ENCODE measurements around the gene DENND2A.
"Not testable (repeated sequence)": the region's sequence is repeated elsewhere in the genome, so short reads cannot be mapped to it uniquely, and the experiment has no call there.

DENND2A gene

DNA sequence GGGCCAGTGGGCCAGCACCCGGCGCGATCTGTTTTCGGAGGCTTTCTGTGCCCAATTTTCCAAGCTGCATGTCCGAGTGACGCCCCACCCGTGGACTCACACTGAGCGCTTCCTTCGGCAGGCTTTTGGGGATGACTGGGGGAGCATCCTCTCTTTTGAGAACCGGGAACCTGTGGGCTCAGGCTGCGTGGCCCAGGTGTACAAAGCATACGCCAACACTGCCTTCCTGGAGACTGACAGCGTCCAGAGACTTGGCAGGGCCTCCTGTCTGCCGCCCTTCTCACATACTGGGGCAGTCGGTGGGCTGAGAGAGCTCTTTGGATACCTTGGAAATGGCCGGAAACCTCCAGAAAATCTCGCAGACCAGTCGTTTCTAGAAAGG is 33.2 kb upstream of the DENND2A start:
- no peak for ATAC-seq

DNA sequence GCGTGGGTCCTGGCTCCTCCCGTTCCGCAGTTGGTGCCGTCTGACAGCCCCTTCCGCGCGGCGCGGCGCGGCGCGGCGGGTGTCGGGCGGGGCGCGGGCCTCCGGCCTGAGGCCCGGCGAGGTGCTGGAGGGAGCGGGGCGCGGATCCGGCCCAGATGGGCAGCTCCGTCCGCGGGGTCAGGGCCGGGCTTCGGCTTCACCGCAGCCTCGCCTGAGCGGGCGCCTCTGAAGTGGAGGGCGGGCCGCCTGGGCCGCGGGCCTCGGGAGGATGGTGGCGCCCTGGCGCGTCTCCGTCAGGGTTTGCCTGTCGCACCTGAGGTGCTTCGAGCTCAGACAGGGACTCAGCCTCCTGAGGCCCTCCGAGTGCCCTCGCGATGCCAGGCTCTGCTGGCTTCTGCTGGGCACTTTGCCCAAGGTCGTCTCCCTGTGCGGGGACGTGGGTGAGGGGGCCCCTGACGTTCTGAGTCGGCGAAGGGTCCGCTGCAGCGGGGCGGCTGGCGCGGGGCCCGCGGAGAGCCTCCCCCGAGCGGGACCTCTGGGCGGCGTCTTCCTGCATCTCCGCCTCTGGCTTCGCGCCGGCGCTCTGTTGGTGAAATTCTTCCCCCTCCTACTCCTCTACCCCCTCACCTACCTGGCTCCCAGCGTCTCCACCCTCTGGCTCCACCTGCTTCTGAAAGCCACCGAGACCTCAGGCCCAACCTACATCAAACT is 32.6 kb upstream of the DENND2A start:
- peak; percentile 73 to 75 for ATAC-seq

DNA sequence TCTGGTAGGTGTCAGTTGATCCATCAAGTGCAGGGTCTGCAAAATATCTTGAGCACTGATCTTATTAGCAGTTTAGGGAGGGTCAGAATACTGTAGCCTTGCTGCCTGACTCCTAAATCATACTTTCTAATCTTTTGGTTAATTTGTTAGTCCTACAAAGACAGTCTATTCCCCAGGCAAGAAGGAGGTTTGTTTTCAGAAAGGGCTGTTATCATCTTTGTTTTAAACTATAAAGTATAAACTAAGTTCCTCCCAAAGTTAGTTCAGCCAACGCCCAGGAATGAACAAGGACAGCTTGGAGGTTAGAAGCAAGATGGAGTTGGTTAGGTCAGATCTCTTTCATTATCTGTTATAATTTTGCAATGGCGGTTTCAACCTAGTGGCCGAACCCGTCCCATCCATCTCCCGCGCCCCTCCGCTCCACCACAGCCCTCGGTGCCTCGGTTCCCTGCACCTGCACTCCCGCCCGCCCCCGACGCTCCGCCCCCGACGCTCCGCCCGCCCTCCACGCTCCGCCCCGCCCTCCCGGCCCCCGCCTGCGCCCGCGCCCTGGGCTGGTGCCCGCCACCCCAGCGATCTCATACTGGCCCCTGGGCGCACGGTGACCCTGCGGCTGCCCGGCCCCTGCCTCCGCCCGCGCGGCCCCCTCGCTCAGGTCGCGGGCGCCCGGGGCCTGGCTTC is 31.9 kb upstream of the DENND2A start, which contains the start of gene ADCK2:
TSS of gene ADCK2 (plus strand) at position 564 of the 681 bp plus-strand sequence. CDS start 386 bp downstream, outside the sequence.
- ATAC-seq, result peak; percentile 73

DNA sequence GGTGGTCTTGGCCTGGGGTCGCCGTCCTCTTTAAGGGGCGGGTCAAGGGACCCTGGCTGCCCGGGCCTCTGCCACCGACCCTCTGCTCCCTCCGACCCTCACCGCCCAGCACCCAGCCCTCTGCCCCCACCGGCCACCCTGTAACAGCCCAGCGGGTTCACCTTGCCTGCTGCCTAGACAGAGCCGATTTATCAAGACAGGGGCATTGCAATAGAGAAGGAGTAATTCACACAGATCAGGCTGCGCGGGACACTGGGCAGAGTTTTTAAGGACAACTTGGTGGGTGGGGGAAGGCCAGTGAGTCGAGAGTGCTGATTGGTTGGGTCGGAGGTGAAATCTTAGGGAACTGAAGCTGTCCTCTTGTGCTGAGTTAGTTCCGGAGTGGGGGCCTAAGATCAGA is 31.4 kb upstream of the DENND2A start:
- no peak for ATAC-seq

DNA sequence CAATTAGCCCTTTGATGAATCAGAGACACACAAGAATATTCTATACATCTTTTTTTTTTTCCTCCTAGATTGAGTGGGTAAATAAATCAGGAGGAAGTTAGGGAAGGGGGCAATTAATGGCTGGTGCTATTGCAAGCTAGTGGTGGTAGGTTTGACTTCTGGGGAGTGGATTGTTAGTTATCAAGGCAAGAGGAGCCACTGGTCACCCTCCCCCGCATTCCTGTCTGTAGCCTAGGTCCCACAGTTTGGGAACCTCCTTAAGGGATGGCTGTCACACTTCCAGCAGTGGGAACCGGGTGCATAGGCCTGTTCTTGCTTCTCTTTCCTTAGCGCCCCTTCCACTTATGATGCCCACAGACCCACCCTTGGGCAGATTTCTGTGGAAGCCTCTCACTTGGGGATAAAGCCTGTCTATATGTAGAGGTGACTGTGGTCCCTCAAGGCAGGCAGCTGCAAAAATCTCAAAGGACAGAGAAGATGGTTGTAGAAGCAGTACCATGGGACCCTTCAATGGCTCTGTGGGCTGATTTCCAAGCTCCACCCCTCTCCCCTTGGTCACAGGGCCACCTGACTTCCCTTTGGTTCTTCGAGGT is 29.8 kb upstream of the DENND2A start:
- ATAC-seq, result no peak

DNA sequence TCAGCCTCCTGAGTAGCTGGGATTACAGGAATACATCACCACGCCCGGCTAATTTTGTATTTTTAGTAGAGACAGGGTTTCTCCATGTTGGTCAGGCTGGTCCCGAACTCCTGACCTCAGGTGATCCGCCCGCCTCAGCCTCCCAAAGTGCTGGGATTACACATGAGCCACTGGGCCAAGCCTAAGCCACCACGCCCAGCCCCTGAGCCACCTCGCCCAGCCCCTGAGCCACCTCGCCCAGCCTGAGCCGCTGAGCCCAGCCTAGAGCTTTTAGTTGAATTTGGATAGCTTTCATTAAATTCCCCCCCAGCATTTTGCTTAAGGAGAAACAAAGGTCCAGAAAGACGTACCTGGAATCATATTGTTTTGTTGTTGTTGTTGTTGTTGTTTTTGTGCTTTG is 29.2 kb upstream of the DENND2A start:
- not testable (repeated sequence) for ATAC-seq

DNA sequence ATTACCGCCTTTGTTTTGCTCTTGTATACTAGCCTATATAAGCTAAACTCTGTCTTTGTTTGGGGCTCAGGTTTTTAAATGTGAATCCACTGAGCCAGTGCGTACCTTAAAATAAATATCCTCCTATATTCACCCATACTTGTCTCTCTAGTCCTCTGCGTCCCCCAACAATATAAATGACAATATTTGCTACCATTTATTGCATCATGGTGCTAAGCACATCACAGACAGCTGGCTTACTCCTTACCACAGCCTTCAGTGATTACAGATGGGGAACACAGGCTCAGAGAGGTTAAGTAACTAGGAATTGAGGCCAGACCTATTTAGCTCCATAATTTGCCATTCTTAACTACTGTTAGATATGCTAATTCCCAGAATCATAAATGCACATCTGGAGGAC is 28.7 kb upstream of the DENND2A start:
- ATAC-seq, result no peak

DNA sequence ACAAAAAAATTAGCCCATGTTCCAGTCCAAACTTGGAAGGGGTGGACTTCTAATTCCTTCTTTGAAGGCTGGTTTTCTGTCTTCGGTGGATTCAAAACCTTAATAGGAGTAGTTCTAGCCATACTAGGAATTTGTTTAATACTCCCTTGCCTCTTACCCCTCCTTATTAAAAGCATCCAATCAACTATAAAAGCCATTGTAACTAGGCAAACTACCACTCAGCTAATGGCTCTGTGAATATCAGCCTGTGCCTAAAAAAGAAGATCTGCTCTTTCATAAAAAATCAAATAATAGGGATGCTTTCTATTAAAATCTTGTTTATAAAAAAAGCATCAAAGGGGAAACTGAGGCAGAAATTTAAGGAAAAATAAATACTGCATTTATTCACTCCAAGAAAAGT is 28.0 kb upstream of the DENND2A start:
- no peak for ATAC-seq

DNA sequence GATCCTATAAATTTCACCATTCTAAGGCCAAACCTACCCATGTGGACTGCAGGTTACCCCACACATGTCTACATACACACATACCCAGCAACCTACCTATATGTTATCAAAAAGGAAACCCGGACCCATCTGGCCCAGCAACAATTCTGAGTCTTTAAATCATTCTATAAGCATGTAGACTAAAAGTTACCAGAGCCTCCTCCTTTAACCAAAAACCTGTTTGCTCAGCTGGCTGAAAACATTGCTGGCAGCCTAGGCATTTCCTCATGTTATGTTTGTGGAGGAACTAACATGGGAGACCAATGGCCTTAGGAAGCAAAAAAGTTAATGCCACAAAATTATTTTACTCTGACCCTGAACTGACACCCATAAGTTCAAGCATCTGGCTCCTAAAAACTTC is 26.9 kb upstream of the DENND2A start:
- ATAC-seq, result no peak

DNA sequence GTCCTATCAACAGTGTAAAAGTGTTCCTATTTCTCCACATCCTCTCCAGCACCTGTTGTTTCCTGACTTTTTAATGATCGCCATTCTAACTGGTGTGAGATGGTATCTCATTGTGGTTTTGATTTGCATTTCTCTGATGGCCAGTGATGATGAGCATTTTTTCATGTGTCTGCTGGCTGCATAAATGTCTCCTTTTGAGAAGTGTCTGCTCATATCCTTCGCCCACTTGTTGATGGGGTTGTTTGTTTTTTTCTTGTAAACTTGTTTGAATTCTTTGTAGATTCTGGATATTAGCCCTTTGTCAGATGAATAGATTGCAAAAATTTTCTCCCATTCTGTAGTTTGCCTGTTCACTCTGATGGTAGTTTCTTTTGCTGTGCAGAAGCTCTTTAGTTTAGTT is 22.3 kb upstream of the DENND2A start:
- not testable (repeated sequence) for ATAC-seq

DNA sequence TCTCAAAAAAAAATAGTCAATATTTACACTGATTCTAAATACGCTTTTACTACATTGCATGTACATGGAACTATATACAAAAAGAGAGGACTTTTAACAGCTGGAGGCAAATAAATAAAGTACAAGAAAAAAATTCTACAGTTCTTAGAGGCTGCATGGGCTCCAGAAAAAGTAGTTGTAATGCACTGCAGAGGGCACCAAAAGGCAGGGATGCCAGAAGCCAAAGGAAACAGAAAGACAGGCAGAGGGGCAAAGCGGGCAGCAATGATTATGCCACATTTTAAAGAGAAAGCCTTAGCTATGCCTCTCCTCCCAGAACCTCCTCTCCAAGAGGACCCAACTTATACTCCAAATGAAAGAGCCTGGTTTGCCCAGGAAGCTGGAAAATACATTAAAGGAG is 20.5 kb upstream of the DENND2A start:
- ATAC-seq, result no peak

DNA sequence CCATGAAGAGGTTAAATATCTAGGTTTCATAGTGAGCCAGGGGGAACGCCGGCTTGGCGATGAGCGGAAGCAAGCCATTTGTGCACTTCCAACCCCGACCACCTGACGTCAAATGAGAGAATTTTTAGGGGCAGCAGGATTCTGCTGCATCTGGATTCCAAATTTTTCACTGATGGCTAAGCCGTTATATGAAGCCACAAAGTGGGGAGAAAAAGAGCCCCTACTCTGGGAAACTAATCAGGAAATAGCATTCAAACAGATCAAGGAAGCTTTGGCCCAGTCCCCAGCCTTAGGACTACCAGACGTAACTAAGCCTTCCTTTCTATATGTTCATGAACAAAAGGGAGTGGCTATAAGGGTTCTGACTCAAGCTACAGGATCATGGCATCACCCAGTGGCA is 19.2 kb upstream of the DENND2A start:
- no peak for ATAC-seq

DNA sequence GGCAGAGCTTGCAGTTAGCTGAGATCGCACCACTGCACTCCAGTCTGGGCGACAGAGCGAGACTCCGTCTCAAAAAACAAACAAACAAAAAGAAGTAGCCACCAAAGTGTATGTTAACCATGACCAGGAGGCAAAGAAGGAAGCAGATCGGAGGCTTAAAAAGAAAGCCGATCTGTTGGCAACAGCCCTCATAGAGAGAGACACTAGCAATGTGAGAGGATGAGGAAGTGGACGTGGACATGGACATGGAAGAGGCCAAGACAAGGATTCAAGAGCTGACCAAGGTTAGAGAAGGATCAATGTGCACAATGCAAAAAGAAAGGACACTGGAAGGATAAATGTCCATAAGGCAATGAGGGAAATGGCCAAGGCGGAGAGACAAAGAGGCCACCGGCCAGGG is 17.3 kb upstream of the DENND2A start:
- no peak for ATAC-seq

DNA sequence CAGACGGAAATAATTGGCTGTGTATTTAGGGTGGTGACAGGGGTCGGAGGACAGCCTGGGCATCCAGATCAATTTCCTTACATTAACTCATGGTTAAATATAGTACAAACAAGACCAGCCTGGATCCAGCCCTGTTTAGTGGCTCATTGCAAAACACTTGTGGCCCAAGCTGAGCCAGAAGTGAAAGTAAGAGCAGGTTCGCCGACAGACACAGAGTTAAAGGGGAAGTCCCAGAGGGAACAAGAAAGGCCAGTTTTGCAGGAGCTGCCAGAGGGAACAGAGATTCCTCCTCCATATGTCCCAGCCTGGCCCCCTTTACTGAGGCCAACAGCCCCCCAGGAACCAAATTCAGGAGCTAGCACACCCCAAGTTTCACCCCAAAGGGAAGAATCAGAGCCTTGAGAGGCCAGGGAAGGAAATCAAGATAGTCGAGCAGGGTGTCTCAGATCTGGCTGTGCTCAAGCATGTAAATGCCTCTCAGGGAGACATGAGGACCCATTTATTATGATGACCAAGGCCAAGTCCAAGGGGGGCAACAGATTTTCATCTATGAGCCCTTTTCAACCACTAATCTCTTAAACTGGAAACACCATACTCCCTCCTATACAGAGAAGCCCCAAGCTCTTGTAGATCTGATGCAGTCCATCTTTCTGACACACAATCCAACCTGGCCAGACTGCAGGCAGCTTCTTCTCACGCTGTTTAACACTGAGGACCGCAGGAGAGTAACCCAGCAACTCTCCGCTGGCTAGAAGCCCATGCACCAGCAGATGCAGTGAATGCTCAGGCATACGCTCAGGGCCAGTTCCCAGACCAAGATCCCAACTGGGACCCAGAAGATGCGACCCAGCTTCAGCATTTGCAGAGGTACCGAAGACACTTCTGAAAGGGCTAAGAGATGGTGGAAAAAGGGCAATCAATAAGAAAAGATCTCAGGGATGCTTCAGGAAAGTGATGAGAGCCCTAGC is 16.2 kb upstream of the DENND2A start:
- peak; percentile 74 to 84 for ATAC-seq

DNA sequence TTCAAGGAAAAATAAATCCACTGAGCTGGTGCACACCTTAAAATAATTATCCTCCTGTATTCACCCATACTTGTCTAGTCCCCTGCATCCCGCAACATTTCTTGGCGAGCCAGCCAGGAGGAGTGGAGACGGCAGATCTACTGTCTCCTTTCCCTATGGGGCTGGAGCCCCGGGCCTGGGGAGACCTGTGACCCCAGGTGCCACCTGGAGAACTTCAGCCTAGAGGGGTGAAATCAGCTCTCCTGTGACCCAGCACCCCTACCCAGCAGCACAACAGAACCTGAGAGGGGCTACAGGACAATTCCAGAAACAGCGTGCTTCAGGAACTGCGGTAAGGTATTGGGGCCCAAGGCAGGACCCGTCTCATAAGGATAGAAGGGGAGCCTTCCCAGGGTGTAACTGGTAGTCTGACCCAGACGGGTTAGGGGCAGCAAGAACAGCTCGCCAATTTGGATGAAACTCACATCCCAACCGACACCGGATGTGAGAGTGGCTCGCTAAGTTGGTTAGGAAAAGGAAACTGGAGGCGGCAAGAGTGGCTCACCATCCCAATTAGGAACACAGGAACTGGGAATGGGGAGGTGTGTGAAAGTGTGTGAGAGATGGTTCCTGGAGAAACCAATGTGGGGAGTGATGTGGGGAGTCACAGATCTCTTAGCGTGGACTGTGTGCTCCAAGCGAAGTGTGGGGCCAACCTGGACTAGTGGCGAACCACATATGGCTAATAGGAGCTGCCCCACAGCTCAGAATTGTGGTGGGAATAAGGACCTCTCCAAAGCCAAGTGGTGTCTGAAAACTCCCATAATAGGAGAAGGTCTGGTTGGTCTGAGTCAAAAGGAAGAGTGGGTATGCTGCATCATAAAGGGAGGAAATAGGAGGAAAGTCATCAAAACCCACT is 15.1 kb upstream of the DENND2A start:
- no peak for ATAC-seq

DNA sequence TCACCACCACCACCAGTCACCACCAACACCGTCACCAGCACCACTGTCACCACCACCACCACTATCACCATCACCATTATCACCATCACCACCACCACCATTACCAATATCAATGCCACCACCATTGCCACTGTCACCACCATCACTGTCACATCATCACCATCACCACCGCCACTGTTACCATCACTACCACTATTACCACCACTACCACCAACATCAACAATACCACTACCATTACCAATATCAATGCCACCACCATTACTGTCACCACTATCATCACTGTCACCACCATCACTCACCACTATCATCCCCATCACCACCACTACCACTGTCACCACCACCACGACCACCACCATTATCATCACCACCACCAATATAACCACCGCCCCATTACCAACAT is 14.0 kb upstream of the DENND2A start:
- no peak for ATAC-seq

DNA sequence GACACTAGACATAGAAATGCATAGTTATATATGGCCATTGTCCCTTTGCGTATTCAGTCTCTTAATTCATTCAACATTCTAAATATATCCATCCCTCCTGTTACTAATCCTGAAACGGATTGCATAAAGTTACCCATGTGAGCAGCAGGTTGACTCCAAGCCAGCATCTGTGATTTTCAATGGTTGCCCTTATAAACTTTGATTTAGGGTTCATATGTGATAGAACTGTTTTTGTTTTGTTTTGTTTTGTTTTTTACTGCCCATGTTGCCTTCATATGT is 13.4 kb upstream of the DENND2A start:
- no peak for ATAC-seq

DNA sequence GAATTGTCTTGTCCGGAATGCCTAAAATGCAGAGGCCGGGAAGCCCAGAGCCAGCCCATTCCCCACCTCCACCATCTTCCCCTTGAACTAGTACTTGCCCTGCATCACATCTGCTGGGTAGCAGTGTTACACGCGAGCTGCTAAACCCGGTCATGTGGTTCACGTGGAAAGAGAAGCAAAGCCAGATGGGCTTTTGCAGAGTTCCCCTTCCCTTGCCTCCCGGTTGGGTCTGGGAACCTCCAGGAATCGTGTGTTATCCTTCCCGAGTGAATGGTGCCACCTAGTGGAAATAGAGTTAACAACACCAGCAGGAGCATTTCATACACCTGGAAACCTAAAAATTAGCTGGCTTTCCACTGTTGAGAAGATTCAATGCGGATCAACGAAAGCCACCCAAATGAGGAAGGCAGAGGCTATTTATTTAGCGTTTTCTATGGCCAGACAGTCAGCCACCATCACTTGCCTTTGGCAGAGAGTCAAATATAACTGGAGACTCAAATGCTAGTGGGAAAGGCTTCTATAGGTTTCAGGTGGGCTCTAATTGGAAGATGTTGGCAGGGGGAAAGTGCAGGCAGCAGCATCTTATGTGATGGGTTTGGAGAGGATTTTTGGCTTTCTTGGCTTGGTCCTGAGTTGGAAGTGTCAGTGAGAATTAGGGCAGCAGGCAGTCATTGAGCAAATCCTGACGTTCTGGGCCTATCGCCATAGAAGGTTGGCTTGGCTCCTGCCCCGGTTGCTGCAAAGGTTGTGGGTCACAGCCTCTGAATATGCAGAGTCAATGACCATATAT is 12.9 kb upstream of the DENND2A start:
- no peak for ATAC-seq

DNA sequence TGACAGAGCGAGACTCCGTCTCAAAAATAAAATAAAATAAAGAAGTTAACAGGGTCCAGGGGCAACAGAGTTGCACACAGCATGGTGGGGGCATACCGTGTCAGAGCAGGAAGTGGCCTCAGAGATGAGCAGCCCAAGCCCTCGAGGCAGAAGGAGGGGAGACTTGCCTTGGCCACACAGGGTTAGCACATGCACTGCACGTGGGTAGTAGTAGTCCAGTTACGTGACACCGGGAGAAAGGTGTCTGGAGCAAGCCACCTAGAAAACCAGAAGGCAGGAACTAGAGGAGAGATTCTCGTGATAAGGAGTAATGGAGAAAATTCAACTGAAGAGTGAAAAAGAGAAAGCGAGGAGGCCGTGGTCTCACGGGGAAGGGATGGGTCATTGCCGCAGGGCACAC is 9.8 kb upstream of the DENND2A start:
- ATAC-seq, result no peak

DNA sequence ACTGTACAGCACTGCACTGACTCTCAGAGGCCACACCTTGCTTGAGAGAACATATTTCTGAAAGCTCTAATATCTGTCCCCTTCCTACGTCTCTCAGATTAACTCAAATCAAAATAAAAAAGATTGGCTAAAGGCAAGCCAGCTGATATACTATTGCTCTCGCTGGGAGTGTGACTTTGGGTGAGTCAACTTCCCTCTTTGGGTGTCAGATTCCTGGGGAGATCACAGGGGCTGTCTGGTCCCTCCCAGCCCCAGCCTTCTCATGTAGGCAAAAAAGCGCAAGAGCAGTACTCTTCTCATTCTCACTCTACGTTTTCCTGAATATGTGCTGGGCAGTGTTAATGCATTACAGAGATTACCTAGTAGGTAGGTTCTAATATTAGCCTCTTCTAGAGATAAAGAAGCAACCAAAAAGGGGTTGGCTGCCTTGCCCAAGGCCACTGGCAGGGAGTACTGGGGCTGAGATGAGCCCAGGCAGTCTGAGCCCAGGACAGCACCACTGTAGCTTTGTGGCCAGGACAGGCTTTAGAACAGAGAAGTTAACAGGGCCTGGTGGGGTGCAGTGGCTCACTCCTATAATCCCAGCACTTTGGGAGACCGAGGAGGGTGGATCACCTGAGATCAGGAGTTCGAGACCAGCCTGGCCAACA is 9.1 kb upstream of the DENND2A start:
- no peak for ATAC-seq

Data from activated CD4-positive, CD25-positive, alpha-beta regulatory T cell treated with anti-CD3 and anti-CD28 coated beads, Interleukin-2, amount 50 U/mL, for 24 hours (primary cell).